H1 (cell line): ENCODE results near the gene PLK5. TPM values are rescaled to one million over a fixed set of nuclear protein-coding genes. Genes with fewer than 3 reads are reported as not detected.

Experiments
- CTCF ChIA-PET: fragments of 300-600 bp; sonication (Branson Sonifier 250); formaldehyde crosslinking; loops from one replicate; lab custom pipeline; 2021; ENCODE audit not compliant: partially characterized antibody; lab: Charles Lee
- POLR2A ChIA-PET: fragments of 300-600 bp; sonication (Branson Sonifier 250); formaldehyde crosslinking; loops from one replicate; lab custom pipeline; 2021; ENCODE audit warnings: inconsistent platforms; ENCODE audit not compliant: partially characterized antibody; lab: Charles Lee
- DNase-seq, 2 experiments: peaks; one replicate each; pipeline versions ENCODE4 v3.0.0 to v3.0.0-alpha.2; 2010 to 2022; ENCODE audit warnings: low spot score in 2 of 2, low read depth in 1 of 2, mixed read lengths in 1 of 2
- FAIRE-seq: peaks from 2 replicates; lab custom pipeline; 2011; peaks lifted over from hg19 to GRCh38; lab: Jason Lieb, UNC
- H2AFZ ChIP-seq: 2 replicates; pipeline ENCODE4 v1.8.1; 2012; ENCODE audit warnings: low read length, inconsistent platforms
- H2AK5ac ChIP-seq: 2 replicates; pipeline ENCODE4 v1.6.1; 2013; ENCODE audit warnings: low read depth, low read length
- H2BK120ac ChIP-seq: replicated peaks from 2 replicates; pipeline ENCODE3; 2013; ENCODE audit warnings: low read depth, low read length, inconsistent platforms
- H2BK12ac ChIP-seq: 2 replicates; pipeline ENCODE4 v1.6.1; 2013; ENCODE audit warnings: low read depth, low read length
- H2BK15ac ChIP-seq: 2 replicates; pipeline ENCODE4 v1.6.1; 2013; ENCODE audit warnings: low read length
- H2BK20ac ChIP-seq: 2 replicates; pipeline ENCODE4 v1.6.1; 2013; ENCODE audit warnings: low read length
- H2BK5ac ChIP-seq: 2 replicates; pipeline ENCODE4 v1.6.1; 2013; ENCODE audit warnings: low read depth, low read length
- H3K14ac ChIP-seq: 2 replicates; pipeline ENCODE4 v1.6.1; 2013; ENCODE audit warnings: inconsistent platforms; ENCODE audit not compliant: insufficient read length
- H3K18ac ChIP-seq: 2 replicates; pipeline ENCODE4 v1.6.1; 2013; ENCODE audit warnings: low read length; ENCODE audit errors: extremely low read depth
- H3K23ac ChIP-seq: 2 replicates; pipeline ENCODE4 v1.6.1; 2013; ENCODE audit warnings: inconsistent platforms; ENCODE audit not compliant: insufficient read length
- H3K23me2 ChIP-seq: 2 replicates; pipeline ENCODE4 v1.6.1; 2013; ENCODE audit warnings: low read depth, low read length
- H3K27ac ChIP-seq: 2 replicates; pipeline ENCODE4 v1.6.1; 2011; ENCODE audit warnings: low read depth, low read length, inconsistent platforms
- H3K27me3 ChIP-seq, 4 experiments: replicated peaks in 1 of 4; 1 replicate in 1 of 4; 2 replicates in 3 of 4; pipeline versions ENCODE4 v1.6.1 to v1.8.1; 2011 to 2013; ENCODE audit warnings: low read length in 3 of 4, mild to moderate bottlenecking in 3 of 4, inconsistent platforms in 2 of 4, mixed read lengths in 2 of 4, moderate library complexity in 1 of 4; ENCODE audit not compliant: control insufficient read depth in 3 of 4, insufficient read depth in 3 of 4; ENCODE audit errors: extremely low read depth in 1 of 4
- H3K36me3 ChIP-seq, 4 experiments: 2 replicates each; pipeline versions ENCODE4 v1.6.1 to v1.8.1; 2011 to 2013; ENCODE audit warnings: mild to moderate bottlenecking in 4 of 4, low read length in 3 of 4, moderate library complexity in 2 of 4, control low read depth in 1 of 4, inconsistent platforms in 1 of 4; ENCODE audit not compliant: insufficient read depth in 4 of 4, control insufficient read depth in 2 of 4
- H3K4ac ChIP-seq: replicated peaks from 2 replicates; pipeline ENCODE3; 2013; ENCODE audit warnings: low read length, low read depth, mixed read lengths, inconsistent platforms; ENCODE audit not compliant: insufficient read length
- H3K4me1 ChIP-seq, 4 experiments: replicated peaks in 1 of 4; 1 replicate in 1 of 4; 2 replicates in 3 of 4; pipeline versions ENCODE4 v1.6.1 to v1.8.1; 2011 to 2013; ENCODE audit warnings: low read length in 3 of 4, inconsistent platforms in 2 of 4, mixed read lengths in 1 of 4; ENCODE audit not compliant: insufficient read depth in 4 of 4, control insufficient read depth in 3 of 4
- H3K4me2 ChIP-seq, 2 experiments: 2 replicates each; pipeline versions ENCODE4 v1.6.1 to v1.8.1; 2011 to 2013; ENCODE audit warnings: low read depth in 2 of 2, low read length in 2 of 2, control low read depth in 1 of 2, inconsistent platforms in 1 of 2, mild to moderate bottlenecking in 1 of 2; ENCODE audit not compliant: insufficient read depth in 1 of 2
- H3K4me3 ChIP-seq, 4 experiments: fragments of 200-600, 300-600 bp in 1 of 4; sonication (generic), shearing (Covaris generic), sonication (Bioruptor Twin) in 1 of 4; 2 replicates each; pipeline versions ENCODE4 v1.5.1 to v1.8.1; 2011 to 2016; ENCODE audit warnings: low read length in 4 of 4, low read depth in 3 of 4, control low read depth in 2 of 4, inconsistent platforms in 2 of 4, mild to moderate bottlenecking in 2 of 4, mixed read lengths in 1 of 4, moderate library complexity in 1 of 4; ENCODE audit not compliant: insufficient read depth in 2 of 4; ENCODE audit errors: extremely low read depth in 1 of 4
- H3K56ac ChIP-seq: replicated peaks from 2 replicates; pipeline ENCODE3; 2013; ENCODE audit warnings: low read depth, mild to moderate bottlenecking, mixed read lengths, low read length, inconsistent platforms; ENCODE audit not compliant: insufficient read length
- H3K79me1 ChIP-seq: 2 replicates; pipeline ENCODE4 v1.6.1; 2013; ENCODE audit warnings: low read depth, low read length, control low read depth
- H3K79me2 ChIP-seq, 2 experiments: 2 replicates each; pipeline versions ENCODE4 v1.6.1 to v1.8.1; 2012 to 2013; ENCODE audit warnings: low read length in 2 of 2, mild to moderate bottlenecking in 2 of 2, inconsistent platforms in 1 of 2; ENCODE audit not compliant: insufficient read depth in 2 of 2, control insufficient read depth in 1 of 2
- H3K9ac ChIP-seq, 4 experiments: replicated peaks in 1 of 4; 1 replicate in 1 of 4; 2 replicates in 3 of 4; pipeline versions ENCODE4 v1.6.1 to v1.8.1; 2011 to 2013; ENCODE audit warnings: low read depth in 3 of 4, low read length in 3 of 4, control low read depth in 2 of 4, mild to moderate bottlenecking in 2 of 4, moderate library complexity in 2 of 4, inconsistent platforms in 1 of 4; ENCODE audit errors: extremely low read depth in 1 of 4
- H3K9me3 ChIP-seq, 2 experiments: 2 replicates each; pipeline versions ENCODE4 v1.6.1 to v1.8.1; 2012 to 2013; ENCODE audit warnings: mild to moderate bottlenecking in 2 of 2, moderate library complexity in 2 of 2, control low read depth in 1 of 2, inconsistent platforms in 1 of 2, low read depth in 1 of 2, low read length in 1 of 2, mixed read lengths in 1 of 2; ENCODE audit not compliant: insufficient read depth in 2 of 2
- H4K20me1 ChIP-seq, 2 experiments: replicated peaks in 1 of 2; 2 replicates each; pipeline versions ENCODE3 to v1.8.1; 2011 to 2013; ENCODE audit warnings: inconsistent platforms in 2 of 2, low read length in 2 of 2, mild to moderate bottlenecking in 1 of 2; ENCODE audit not compliant: insufficient read depth in 2 of 2, control insufficient read depth in 1 of 2
- H4K5ac ChIP-seq: 2 replicates; pipeline ENCODE4 v1.6.1; 2013; ENCODE audit warnings: low read length, low read depth, mixed read lengths, inconsistent platforms; ENCODE audit not compliant: insufficient read length
- H4K8ac ChIP-seq: 2 replicates; pipeline ENCODE4 v1.8.0; 2013; ENCODE audit warnings: mild to moderate bottlenecking, moderate library complexity, low read length, inconsistent platforms; ENCODE audit not compliant: insufficient read depth; ENCODE audit errors: extremely low read depth
- H4K91ac ChIP-seq: replicated peaks from 2 replicates; pipeline ENCODE3; 2013; ENCODE audit warnings: low read length, mixed read lengths, inconsistent platforms; ENCODE audit not compliant: insufficient read length
- NANOG ChIP-seq: IDR thresholded peaks from 2 replicates; pipeline ENCODE4 v1.6.1; 2011; ENCODE audit warnings: low read length, low read depth, mild to moderate bottlenecking, inconsistent platforms; ENCODE audit not compliant: insufficient read depth, poor library complexity, severe bottlenecking
- PHF8 ChIP-seq: fragments of 200-600 bp; sonication (generic); conservative IDR thresholded peaks from 2 replicates; pipeline ENCODE4 v1.7.1; 2012; ENCODE audit warnings: low read depth, mild to moderate bottlenecking, inconsistent platforms, low read length, moderate library complexity
- RFX5 ChIP-seq: IDR thresholded peaks from 2 replicates; pipeline ENCODE4 v1.6.1; 2011; ENCODE audit warnings: low read depth, low read length, improper control_type of control experiment, borderline replicate concordance
- TBP ChIP-seq: IDR thresholded peaks from 2 replicates; pipeline ENCODE4 v1.6.1; 2011; ENCODE audit warnings: low read depth, low read length, improper control_type of control experiment
- WGBS, 2 experiments: shearing (Covaris generic) in 1 of 2; methylation state at CpG; one replicate each; pipeline versions ENCODE4 v1.1.6 to v1.1.7; 2013 to 2015; ENCODE audit warnings: low lambda C conversion rate in 2 of 2, mixed read lengths in 2 of 2, inconsistent platforms in 1 of 2, low coverage in 1 of 2, missing lambda C conversion rate in 1 of 2; ENCODE audit not compliant: insufficient replicate concordance in 2 of 2, insufficient coverage in 1 of 2, insufficient read length in 1 of 2; ENCODE audit errors: extremely low coverage in 1 of 2, missing lambda C conversion rate in 1 of 2; 5-methylcytosine and 5-hydroxymethylcytosine counted together
- polyA plus RNA-seq, 7 experiments: library from polyadenylated mRNA; depleted of rRNA in 3 of 7; stranded (reverse) in 5 of 7; unstranded in 2 of 7; fragments of >200 nt in 5 of 7; fragments of 200-250 nt in 2 of 7; gene quantifications; 1 replicate in 5 of 7; 2 replicates in 1 of 7; 4 replicates in 1 of 7; pipeline versions ENCODE4 v1.2.1 to v1.2.3, GENCODE V29; 2011 to 2013; ENCODE audit warnings: missing spikeins in 2 of 7, mixed read lengths in 2 of 7
- total RNA-seq: library from RNA; stranded (reverse); fragmentation: NEBNext Ultra II Directional; extraction: Animal tissue kit (Norgen Biotek cat#: 25700); gene quantifications from 2 replicates; pipeline ENCODE4 v1.2.1, GENCODE V29; 2021

Gene PLK5
- total and polyA plus RNA-seq, 2 of the 8 experiments (the other 6 are each of a cell fraction or from before 2014, with no cell fraction given) = 0.43 to 0.45 TPM

GRCh38 chr19:1553415-1553814, 29.5 kb downstream of the PLK5 start:
- no peak overlapping the region for H3K14ac ChIP-seq
- H3K4me1 ChIP-seq = no peaks in the 10 kb centered on the region
- no peak for TF ChIP-seq NANOG
- no peak for TF ChIP-seq RFX5
- no peak for TF ChIP-seq TBP
- no peak for TF ChIP-seq PHF8
- H3K4me2 ChIP-seq = no peak overlapping the region
- H2AK5ac ChIP-seq = no peak overlapping the region
- H2AFZ ChIP-seq = no peak overlapping the region
- peaks cover 9 to 16% of the 10 kb centered on the region in 2 experiments for H4K20me1 ChIP-seq
- H2BK120ac ChIP-seq = no peak overlapping the region
- peaks cover 11% of the 10 kb centered on the region; the same call in 1 of the 2 replicates for H3K23me2 ChIP-seq
- FAIRE-seq (no peak), DNase-seq (no peak)
- H3K79me1 ChIP-seq = peaks cover 3% of the 10 kb centered on the region; the same call in 1 of the 2 replicates
- H3K4me3 ChIP-seq = no peak overlapping the region
- no peak overlapping the region for H4K91ac ChIP-seq
- WGBS, 2 experiments = 90% methylated on average over 10 of the region's 10 CpGs; no CpG with 5 or more reads in 1 of the 2 experiments
- ChIA-PET CTCF (interaction anchor here (0.6 to 1.5 kb wide), 4 partner anchors 8 to 610 kb away, joined by 3 to 6 read pairs (median 4); partner anchors contain the start of gene DOT1L), POLR2A (interaction anchor here (1.2 to 1.9 kb wide), 4 partner anchors 9 to 40 kb away, joined by 3 to 6 read pairs (median 4); partner anchors contain the start of gene MBD3)
- no peak overlapping the region for H2BK5ac ChIP-seq
- H4K8ac ChIP-seq = no peak overlapping the region
- H3K18ac ChIP-seq = no peak overlapping the region
- H4K5ac ChIP-seq = no peak overlapping the region
- H3K27ac ChIP-seq = no peak overlapping the region
- no peak overlapping the region for H2BK15ac ChIP-seq
- no peaks in the 10 kb centered on the region; a peak in 1 of 4 replicates for H3K9me3 ChIP-seq
- no peak overlapping the region for H2BK20ac ChIP-seq
- H3K27me3 ChIP-seq = no peaks in the 10 kb centered on the region
- no peak overlapping the region for H3K56ac ChIP-seq
- no peak overlapping the region for H3K9ac ChIP-seq
- H3K79me2 ChIP-seq = peaks cover 0 to under 1% of the 10 kb centered on the region in 2 experiments; a peak in 1 of 4 replicates
- H3K36me3 ChIP-seq = peaks cover 0 to 16% (median 1%) of the 10 kb centered on the region in 4 experiments; a peak in 4 of 8 replicates
- no peak overlapping the region for H3K23ac ChIP-seq
- H3K4ac ChIP-seq = no peak overlapping the region
- no peak overlapping the region for H2BK12ac ChIP-seq
